Mesendoderm (in vitro differentiated cells): ENCODE data around the gene CDCA8.

Experiments used
- DNase-seq: peaks from one replicate; pipeline ENCODE4 v3.0.0; 2013
- H2AK5ac ChIP-seq: 2 replicates; pipeline ENCODE4 v1.6.1; 2013; ENCODE audit warnings: low read length, inconsistent platforms
- H2BK120ac ChIP-seq: 2 replicates; pipeline ENCODE4 v1.6.1; 2013; ENCODE audit warnings: low read depth, mild to moderate bottlenecking, low read length, moderate library complexity, mixed read lengths
- H2BK15ac ChIP-seq: replicated peaks from 2 replicates; pipeline ENCODE4 v1.6.1; 2013; ENCODE audit warnings: low read depth, mild to moderate bottlenecking, moderate library complexity
- H2BK5ac ChIP-seq: 2 replicates; pipeline ENCODE4 v1.6.1; 2013; ENCODE audit warnings: low read length, inconsistent platforms
- H3K18ac ChIP-seq: 2 replicates; pipeline ENCODE4 v1.6.1; 2013; ENCODE audit warnings: mild to moderate bottlenecking, low read length, mixed read lengths
- H3K23ac ChIP-seq: one replicate; pipeline ENCODE4 v1.6.1; 2013; ENCODE audit warnings: low read length
- H3K27ac ChIP-seq: 2 replicates; pipeline ENCODE4 v1.5.1; 2013; ENCODE audit warnings: low read depth, mild to moderate bottlenecking, inconsistent platforms, low read length, moderate library complexity
- H3K27me3 ChIP-seq: 2 replicates; pipeline ENCODE4 v1.6.1; 2013; ENCODE audit warnings: low read length, control low read depth, mild to moderate bottlenecking, inconsistent platforms; ENCODE audit not compliant: insufficient read depth, poor library complexity
- H3K36me3 ChIP-seq: 2 replicates; pipeline ENCODE4 v1.6.1; 2013; ENCODE audit warnings: low read length, inconsistent platforms; ENCODE audit not compliant: control insufficient read depth, insufficient read depth
- H3K4ac ChIP-seq: one replicate; pipeline ENCODE4 v1.6.1; 2013; ENCODE audit warnings: low read depth, mild to moderate bottlenecking, low read length, moderate library complexity
- H3K4me1 ChIP-seq: 2 replicates; pipeline ENCODE4 v1.6.1; 2013; ENCODE audit warnings: low read depth, low read length, inconsistent platforms; ENCODE audit not compliant: control insufficient read depth
- H3K4me2 ChIP-seq: 2 replicates; pipeline ENCODE4 v1.6.1; 2013; ENCODE audit warnings: low read length
- H3K4me3 ChIP-seq: 2 replicates; pipeline ENCODE4 v1.5.1; 2013; ENCODE audit warnings: mild to moderate bottlenecking, low read length
- H3K56ac ChIP-seq: one replicate; pipeline ENCODE4 v1.6.1; 2013; ENCODE audit warnings: low read length
- H3K79me1 ChIP-seq: 2 replicates; pipeline ENCODE4 v1.6.1; 2013; ENCODE audit warnings: low read length, inconsistent platforms
- H3K79me2 ChIP-seq: 2 replicates; pipeline ENCODE4 v1.6.1; 2013; ENCODE audit warnings: mild to moderate bottlenecking, low read length; ENCODE audit not compliant: control insufficient read depth, insufficient read depth
- H3K9ac ChIP-seq: 2 replicates; pipeline ENCODE4 v1.6.1; 2013; ENCODE audit warnings: low read length, inconsistent platforms
- H4K5ac ChIP-seq: one replicate; pipeline ENCODE4 v1.6.1; 2013; ENCODE audit warnings: low read length
- H4K8ac ChIP-seq: one replicate; pipeline ENCODE4 v1.6.1; 2013; ENCODE audit warnings: low read depth, mild to moderate bottlenecking, control low read depth, low read length, moderate library complexity
- WGBS: extraction: QIAGEN DNeasy Blood & Tissue Kit; methylation state at CpG from one replicate; pipeline ENCODE4 v1.1.7; 2013; ENCODE audit warnings: low lambda C conversion rate, missing lambda C conversion rate; ENCODE audit not compliant: insufficient coverage; ENCODE audit errors: extremely low coverage; 5-methylcytosine and 5-hydroxymethylcytosine counted together

The CDCA8 gene

DNA sequence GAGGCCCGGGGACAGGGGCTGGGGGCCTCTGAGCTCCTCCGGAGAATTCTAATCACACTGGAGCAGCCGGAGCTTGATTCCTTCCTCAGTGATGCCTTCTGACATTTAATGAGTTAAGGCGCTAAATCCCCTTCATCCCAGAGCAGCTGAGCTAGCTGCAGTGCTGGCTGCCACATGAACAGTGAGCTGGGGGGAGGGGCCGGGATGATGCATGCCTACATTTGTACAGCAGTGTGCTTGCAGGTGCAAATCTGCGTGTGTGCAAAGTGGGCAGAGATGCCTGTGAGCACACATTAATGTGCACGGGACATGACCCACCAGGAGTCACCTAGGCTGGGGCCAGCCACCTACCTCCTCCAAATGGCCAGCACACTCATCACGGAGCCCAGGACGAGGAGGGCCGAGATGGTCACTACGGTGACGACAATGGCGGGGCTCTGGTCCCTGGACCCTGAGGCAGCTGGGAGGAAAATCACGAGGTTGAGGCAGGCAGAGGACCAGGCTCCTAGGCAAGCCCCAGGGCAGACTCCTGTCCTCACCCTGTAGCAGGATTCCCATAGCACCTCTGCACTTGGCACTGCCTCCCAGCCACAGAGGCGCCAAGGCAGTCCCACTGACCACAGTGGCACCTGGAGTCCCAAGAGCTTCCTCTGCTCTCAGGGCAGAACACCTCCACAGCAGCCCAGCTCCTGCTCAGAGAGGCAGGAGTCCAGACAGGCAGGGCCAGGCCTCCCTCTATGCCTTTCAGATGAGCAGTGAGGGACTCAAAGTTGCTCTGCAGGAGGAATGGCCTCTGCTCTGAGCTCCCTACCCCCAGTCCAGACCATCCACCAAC is 34.7 kb downstream of the CDCA8 start:
- Histone ChIP-seq H3K23ac (no peak overlapping the region), H2AK5ac (no peak overlapping the region), H3K79me2 (no peaks in the 10 kb centered on the region), H3K4ac (no peak overlapping the region), H3K9ac (no peak overlapping the region), H2BK120ac (no peak overlapping the region), H3K27ac (no peak overlapping the region), H3K27me3 (no peaks in the 10 kb centered on the region), H3K56ac (no peak overlapping the region), H4K5ac (no peak overlapping the region), H3K4me2 (no peak overlapping the region), H3K79me1 (no peaks in the 10 kb centered on the region), H2BK5ac (no peak overlapping the region), H2BK15ac (no peak overlapping the region), H3K4me3 (no peak overlapping the region), H4K8ac (no peak overlapping the region), H3K36me3 (no peaks in the 10 kb centered on the region), H3K18ac (no peak overlapping the region), H3K4me1 (peaks cover 6% of the 10 kb centered on the region)
- no CpG with 5 or more reads among the region's 15 CpGs for WGBS
- no peak for DNase-seq

DNA sequence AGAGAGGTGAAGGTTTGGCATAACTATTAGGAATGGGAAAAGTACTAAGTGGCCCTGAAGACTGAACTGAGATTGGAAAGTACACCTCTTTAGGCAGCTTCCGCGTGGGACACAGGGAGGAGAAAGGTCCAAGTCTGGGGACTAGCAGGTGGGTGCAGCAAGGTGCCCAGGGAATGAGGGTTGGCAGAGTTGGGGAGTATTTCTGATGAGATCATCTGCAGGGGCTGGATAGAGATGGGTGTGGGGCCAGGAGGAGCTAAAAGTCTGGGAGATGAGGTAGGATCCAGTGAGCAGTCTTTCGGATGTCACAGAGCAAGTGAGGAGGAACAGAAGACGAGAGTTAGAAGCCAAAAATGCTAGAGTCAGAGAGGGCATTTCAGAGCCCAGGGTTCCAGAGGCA is 36.1 kb downstream of the CDCA8 start:
- Histone ChIP-seq H2BK120ac (no peak overlapping the region), H3K27me3 (no peaks in the 10 kb centered on the region)

DNA sequence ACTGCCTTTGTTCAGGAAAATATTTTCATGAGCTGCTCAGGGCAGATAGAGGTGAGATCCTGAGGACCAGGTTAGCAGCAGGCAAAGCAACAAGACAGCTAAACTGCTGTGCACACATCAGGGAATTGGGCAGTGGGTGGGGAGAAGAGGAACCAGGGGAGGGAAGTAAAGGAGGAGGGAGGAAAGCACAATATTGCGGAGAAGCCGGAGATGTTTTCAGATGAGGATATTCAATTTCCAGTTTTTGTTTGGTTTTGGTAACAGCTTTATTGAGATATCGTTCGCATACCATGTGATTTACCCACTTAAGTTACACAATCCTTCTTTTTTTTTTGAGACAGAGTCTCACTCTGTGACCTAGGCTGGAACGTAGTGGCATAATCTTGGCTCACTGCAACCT is 38.1 kb downstream of the CDCA8 start:
- H3K27me3 ChIP-seq: no peaks in the 10 kb centered on the region
- no peak for DNase-seq

More for the DNA sequence above, 36.1 kb downstream of the CDCA8 start:
- Histone ChIP-seq H3K27ac (no peak overlapping the region), H3K79me1 (no peaks in the 10 kb centered on the region), H3K4me3 (no peak overlapping the region), H3K56ac (no peak overlapping the region), H2AK5ac (no peak overlapping the region), H3K23ac (no peak overlapping the region), H4K5ac (no peak overlapping the region), H3K4ac (no peak overlapping the region), H2BK15ac (no peak overlapping the region), H2BK5ac (no peak overlapping the region), H3K79me2 (no peaks in the 10 kb centered on the region), H3K4me1 (peaks cover 3% of the 10 kb centered on the region), H3K9ac (no peak overlapping the region), H3K18ac (no peak overlapping the region), H4K8ac (no peak overlapping the region), H3K36me3 (no peaks in the 10 kb centered on the region), H3K4me2 (no peak overlapping the region)
- no CpG with 5 or more reads among the region's 4 CpGs for WGBS
- no peak for DNase-seq

DNA sequence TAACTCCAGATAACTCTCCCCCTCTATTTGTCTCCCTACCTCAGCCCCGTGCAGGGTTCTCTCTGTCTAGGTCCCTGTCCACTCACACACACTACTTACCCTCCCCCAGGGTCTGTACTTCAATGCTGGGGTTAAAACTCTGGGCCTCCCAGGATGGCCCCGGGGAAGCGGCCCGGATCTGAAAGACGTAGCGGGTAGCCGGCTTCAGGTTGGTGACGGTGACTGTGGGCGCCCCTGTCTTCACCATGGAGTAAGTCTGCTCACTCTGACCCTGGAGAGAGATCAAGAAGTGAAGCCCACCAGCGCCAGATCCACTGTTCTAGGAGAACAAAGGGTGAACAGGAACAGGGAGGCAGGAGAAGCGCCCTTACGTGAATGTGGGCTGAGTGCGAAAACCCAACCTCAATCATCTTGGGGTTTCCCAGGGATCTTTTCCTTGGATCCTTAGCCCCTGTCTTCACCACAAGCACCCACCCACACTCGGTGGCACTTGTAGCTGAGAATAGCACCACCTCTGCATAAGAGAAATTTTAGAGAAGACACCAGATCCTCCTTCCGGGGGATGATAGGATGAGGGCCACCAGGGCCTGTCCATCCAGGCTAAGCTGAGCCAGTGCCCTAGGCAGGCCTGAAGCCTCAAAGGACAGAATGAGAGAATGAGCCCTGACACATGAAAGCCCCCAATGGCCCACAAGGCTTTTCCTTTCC is 39.1 kb downstream of the CDCA8 start:
- no peak for DNase-seq
- Histone ChIP-seq H3K36me3 (no peaks in the 10 kb centered on the region), H4K5ac (no peak overlapping the region), H3K56ac (no peak overlapping the region), H2BK5ac (no peak overlapping the region), H4K8ac (no peak overlapping the region), H3K18ac (no peak overlapping the region), H3K79me1 (no peaks in the 10 kb centered on the region), H3K27me3 (no peaks in the 10 kb centered on the region), H3K4me1 (no peaks in the 10 kb centered on the region), H2BK15ac (no peak overlapping the region), H2AK5ac (no peak overlapping the region), H3K27ac (no peak overlapping the region), H3K4me3 (no peak overlapping the region), H3K4ac (no peak overlapping the region), H2BK120ac (no peak overlapping the region), H3K23ac (no peak overlapping the region), H3K79me2 (no peaks in the 10 kb centered on the region), H3K9ac (no peak overlapping the region), H3K4me2 (no peak overlapping the region)
- WGBS: no CpG with 5 or more reads among the region's 15 CpGs

More for the DNA sequence above, 38.1 kb downstream of the CDCA8 start:
- H2BK5ac ChIP-seq: no peak overlapping the region
- no peaks in the 10 kb centered on the region for H3K36me3 ChIP-seq
- no peak overlapping the region for H2BK15ac ChIP-seq
- H3K23ac ChIP-seq: no peak overlapping the region
- H3K79me1 ChIP-seq: no peaks in the 10 kb centered on the region
- no peaks in the 10 kb centered on the region for H3K4me1 ChIP-seq
- H3K27ac ChIP-seq: no peak overlapping the region
- no peak overlapping the region for H4K5ac ChIP-seq
- no CpG with 5 or more reads among the region's 5 CpGs for WGBS
- H2BK120ac ChIP-seq: no peak overlapping the region
- H3K56ac ChIP-seq: no peak overlapping the region
- no peak overlapping the region for H3K4ac ChIP-seq
- no peak overlapping the region for H3K4me2 ChIP-seq
- no peak overlapping the region for H3K18ac ChIP-seq
- H3K4me3 ChIP-seq: no peak overlapping the region
- no peak overlapping the region for H3K9ac ChIP-seq
- H3K79me2 ChIP-seq: no peaks in the 10 kb centered on the region
- H2AK5ac ChIP-seq: no peak overlapping the region
- no peak overlapping the region for H4K8ac ChIP-seq

DNA sequence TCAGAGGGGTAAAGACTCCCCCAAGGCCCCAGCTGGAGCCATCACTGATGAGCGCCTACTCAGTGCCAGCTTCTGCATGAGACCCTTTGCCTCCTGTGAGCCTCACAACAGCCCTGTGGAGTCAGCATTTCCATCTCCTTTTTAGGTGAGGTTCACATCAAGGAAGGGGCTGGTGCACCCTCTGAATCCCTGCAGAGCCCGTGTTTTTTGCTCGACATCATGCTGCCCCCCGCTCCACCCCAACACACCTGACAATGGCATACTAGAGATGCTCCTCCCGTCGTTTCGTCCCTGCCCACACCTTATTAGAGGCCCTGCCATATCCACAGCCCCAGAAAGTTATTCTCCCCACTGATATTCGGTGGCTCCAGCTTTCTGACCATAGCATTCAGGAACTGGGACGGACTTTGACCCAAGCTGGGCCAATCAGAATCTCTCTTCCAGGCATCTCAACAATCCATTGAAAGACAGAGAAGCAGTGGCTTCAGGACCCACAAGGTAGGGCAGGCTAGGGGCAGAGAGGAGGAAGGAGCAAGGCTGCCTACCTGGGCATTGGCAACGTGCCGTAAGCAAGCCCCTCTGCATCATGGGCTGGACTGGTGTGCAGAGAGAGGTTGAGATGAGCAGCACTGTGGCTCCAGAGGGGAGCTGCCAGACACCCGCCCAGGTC is 39.9 kb downstream of the CDCA8 start:
- H2BK15ac ChIP-seq: no peak overlapping the region
- no peak overlapping the region for H3K56ac ChIP-seq
- no peak for DNase-seq
- H3K79me2 ChIP-seq: no peaks in the 10 kb centered on the region
- no peak overlapping the region for H3K4me2 ChIP-seq
- no peaks in the 10 kb centered on the region for H3K79me1 ChIP-seq
- H4K5ac ChIP-seq: no peak overlapping the region
- H3K36me3 ChIP-seq: no peaks in the 10 kb centered on the region
- H3K9ac ChIP-seq: no peak overlapping the region
- WGBS: no CpG with 5 or more reads among the region's 12 CpGs
- peak overlapping the region; percentile 80 for H3K23ac ChIP-seq
- H3K4me3 ChIP-seq: no peak overlapping the region
- H3K27me3 ChIP-seq: no peaks in the 10 kb centered on the region
- H4K8ac ChIP-seq: no peak overlapping the region
- H3K18ac ChIP-seq: no peak overlapping the region
- no peak overlapping the region for H3K27ac ChIP-seq
- H2BK120ac ChIP-seq: no peak overlapping the region
- no peak overlapping the region for H2BK5ac ChIP-seq
- H3K4me1 ChIP-seq: no peaks in the 10 kb centered on the region
- no peak overlapping the region for H2AK5ac ChIP-seq
- no peak overlapping the region for H3K4ac ChIP-seq
